ENCODE results near the gene ACTRT2. TPM values are rescaled to one million over a fixed set of nuclear protein-coding genes. Genes with fewer than 3 reads are reported as not detected.

ACTRT2 gene
- total RNA-seq, 1 donor from 2014 or later, result not detected

GRCh38 chr1:3061981-3062615 lies 40.8 kb downstream of the ACTRT2 start:
- intact Hi-C loops (cut with micrococcal nuclease), result no loop called here
- H3K4me3 Mint-ChIP-seq, result no peak overlapping the region
- no peaks in the 10 kb centered on the region for H3K4me1 Mint-ChIP-seq
- no peak for DNase-seq
- H3K27ac Mint-ChIP-seq, result no peak overlapping the region
- H3K27me3 Mint-ChIP-seq, result peaks cover 6% of the 10 kb centered on the region
- H3K9me3 Mint-ChIP-seq, result no peaks in the 10 kb centered on the region
- H3K36me3 Mint-ChIP-seq (ENCODE audit: low read depth), result no peaks in the 10 kb centered on the region

- DNase-seq, result no peak
- Mint-ChIP-seq H3K4me1 (no peaks in the 10 kb centered on the region), H3K27ac (no peak overlapping the region), H3K27me3 (peaks cover 9% of the 10 kb centered on the region), H3K4me3 (no peak overlapping the region), H3K9me3 (no peaks in the 10 kb centered on the region), H3K36me3 (ENCODE audit: low read depth) (no peaks in the 10 kb centered on the region)
- intact Hi-C loops (cut with micrococcal nuclease), result no loop called here
Measured at GRCh38 chr1:3062616-3063378, 41.5 kb downstream of the ACTRT2 start.

DNA sequence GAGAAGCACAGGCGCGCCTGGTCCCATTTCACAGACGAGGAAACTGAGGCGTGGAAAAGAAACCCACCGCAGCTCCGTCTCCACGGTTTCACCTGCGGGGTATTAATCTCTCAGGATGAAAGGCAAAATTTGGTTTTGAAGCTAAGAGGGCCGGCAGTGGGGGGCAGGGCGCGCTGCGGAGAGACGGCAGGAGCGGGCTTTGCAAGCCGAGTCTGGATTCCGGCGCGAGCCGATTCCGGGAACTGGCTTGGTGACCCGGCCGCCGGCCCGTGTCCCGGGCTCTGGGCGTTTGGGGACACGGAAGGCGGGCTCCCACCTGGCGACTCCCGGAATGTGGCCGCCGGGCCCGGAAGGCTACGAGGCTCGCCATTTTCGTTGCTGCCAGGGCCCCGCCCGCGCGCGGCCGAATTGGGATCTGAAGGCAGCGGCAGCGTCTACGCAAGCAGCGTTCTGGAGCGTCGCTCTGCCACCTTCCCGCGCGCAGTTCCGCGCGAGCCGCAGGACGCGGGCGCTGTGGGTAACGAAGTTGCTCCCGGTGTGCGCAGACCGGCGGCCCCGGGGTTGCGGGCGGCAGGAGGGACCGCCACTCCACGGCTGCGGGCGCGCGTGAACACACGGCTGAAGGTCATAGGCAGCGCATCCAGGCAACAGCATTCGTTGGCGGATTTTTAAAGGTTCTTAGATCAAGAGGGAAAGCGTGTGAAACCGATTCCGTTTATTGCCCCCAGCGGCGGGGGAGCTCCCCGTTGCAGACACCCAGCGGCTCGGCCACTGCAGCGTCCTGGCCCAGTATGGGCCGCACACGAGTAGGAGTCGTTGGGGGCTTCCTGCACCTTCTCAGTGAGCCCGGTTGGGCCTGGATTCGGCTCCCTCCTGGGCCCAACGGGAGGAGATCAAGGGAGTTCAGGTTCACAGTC lies 42.4 kb downstream of the ACTRT2 start:
- no peak overlapping the region for H3K27ac Mint-ChIP-seq
- H3K9me3 Mint-ChIP-seq, result no peaks in the 10 kb centered on the region
- intact Hi-C loops (cut with micrococcal nuclease), result no loop called here
- peaks cover 9% of the 10 kb centered on the region for H3K27me3 Mint-ChIP-seq
- DNase-seq, result no peak
- H3K4me1 Mint-ChIP-seq, result no peaks in the 10 kb centered on the region
- no peak overlapping the region for H3K4me3 Mint-ChIP-seq
- no peaks in the 10 kb centered on the region for H3K36me3 Mint-ChIP-seq (ENCODE audit: low read depth)

DNA sequence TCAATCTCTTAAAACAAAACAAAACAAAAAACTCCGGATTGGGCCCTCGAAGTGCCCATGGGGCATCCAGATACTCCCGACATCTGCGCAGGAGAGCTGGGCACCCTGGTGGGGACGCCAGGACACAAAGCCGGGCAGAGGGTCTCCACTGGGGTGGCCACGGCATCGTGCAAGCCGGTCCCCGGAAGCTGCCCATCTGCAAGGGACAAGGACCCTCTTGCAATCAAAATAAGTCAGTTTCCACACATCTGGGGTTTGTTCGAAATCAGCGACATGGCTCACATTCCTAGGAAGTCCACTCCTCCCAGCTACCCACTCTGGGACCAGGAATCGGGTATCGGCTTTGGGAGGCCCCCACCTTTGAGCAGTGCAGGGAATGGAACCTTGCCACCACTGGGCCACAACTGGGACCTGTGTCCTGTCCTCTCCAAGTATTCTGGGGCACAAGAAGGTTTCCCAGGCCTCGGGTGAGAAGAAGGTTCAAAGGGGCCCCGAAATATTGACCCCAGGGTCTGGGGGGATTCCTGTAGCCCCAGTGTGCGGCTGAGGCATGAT lies 43.1 kb downstream of the ACTRT2 start:
- intact Hi-C loops (cut with micrococcal nuclease), result no loop called here
- Mint-ChIP-seq H3K9me3 (no peaks in the 10 kb centered on the region), H3K36me3 (ENCODE audit: low read depth) (no peaks in the 10 kb centered on the region), H3K27me3 (peaks cover 11% of the 10 kb centered on the region), H3K4me1 (peaks cover 2% of the 10 kb centered on the region), H3K4me3 (no peak overlapping the region), H3K27ac (no peak overlapping the region)
- no peak for DNase-seq

- Mint-ChIP-seq H3K27ac (no peak overlapping the region), H3K27me3 (peaks cover 11% of the 10 kb centered on the region), H3K4me3 (no peak overlapping the region), H3K4me1 (peaks cover 2% of the 10 kb centered on the region), H3K9me3 (no peaks in the 10 kb centered on the region), H3K36me3 (ENCODE audit: low read depth) (no peaks in the 10 kb centered on the region)
- DNase-seq, result no peak
- intact Hi-C loops (cut with micrococcal nuclease), result no loop called here
Measured at GRCh38 chr1:3064901-3065300, 43.6 kb downstream of the ACTRT2 start.

GRCh38 chr1:3065396-3065795 lies 44.1 kb downstream of the ACTRT2 start:
- peaks cover 11% of the 10 kb centered on the region for H3K27me3 Mint-ChIP-seq

GRCh38 chr1:3065797-3066196 lies 44.5 kb downstream of the ACTRT2 start:
- Mint-ChIP-seq H3K27ac (no peak overlapping the region), H3K36me3 (ENCODE audit: low read depth) (no peaks in the 10 kb centered on the region), H3K4me1 (peaks cover 2% of the 10 kb centered on the region), H3K27me3 (peaks cover 11% of the 10 kb centered on the region), H3K9me3 (no peaks in the 10 kb centered on the region), H3K4me3 (no peak overlapping the region)
- no peak for DNase-seq
- intact Hi-C loops (cut with micrococcal nuclease), result no loop called here

More at GRCh38 chr1:3065396-3065795, 44.1 kb downstream of the ACTRT2 start:
- no peaks in the 10 kb centered on the region for H3K36me3 Mint-ChIP-seq (ENCODE audit: low read depth)
- no peak overlapping the region for H3K27ac Mint-ChIP-seq
- no peak for DNase-seq
- no peaks in the 10 kb centered on the region for H3K9me3 Mint-ChIP-seq
- peaks cover 2% of the 10 kb centered on the region for H3K4me1 Mint-ChIP-seq
- intact Hi-C loops (cut with micrococcal nuclease), result no loop called here
- H3K4me3 Mint-ChIP-seq, result no peak overlapping the region

GRCh38 chr1:3066250-3066711 lies 45.0 kb downstream of the ACTRT2 start:
- Mint-ChIP-seq H3K4me3 (no peak overlapping the region), H3K9me3 (no peaks in the 10 kb centered on the region), H3K27ac (no peak overlapping the region), H3K36me3 (ENCODE audit: low read depth) (no peaks in the 10 kb centered on the region), H3K4me1 (peaks cover 2% of the 10 kb centered on the region), H3K27me3 (peaks cover 13% of the 10 kb centered on the region)
- intact Hi-C loops (cut with micrococcal nuclease), result no loop called here
- DNase-seq, result no peak

DNA sequence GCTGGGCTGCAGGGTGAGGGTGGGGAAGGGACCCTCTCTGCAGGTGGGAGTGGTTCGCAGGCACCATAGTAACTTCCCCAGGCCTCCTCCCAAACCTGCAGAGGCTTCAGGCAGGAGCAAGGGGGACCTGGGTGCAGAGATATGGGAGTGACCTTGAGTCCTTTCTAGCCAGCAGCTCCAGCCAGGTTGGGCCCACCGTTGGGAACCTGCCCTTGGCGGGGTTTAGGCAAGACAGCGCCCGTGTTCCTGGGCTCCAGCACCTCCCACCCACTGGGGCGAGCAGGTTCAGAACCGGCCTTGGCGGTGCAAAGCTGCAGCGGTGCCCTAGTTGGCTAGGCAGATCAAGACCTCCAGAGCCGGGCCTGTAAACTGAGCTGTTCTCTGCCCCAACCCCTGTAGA lies 45.6 kb downstream of the ACTRT2 start:
- no peaks in the 10 kb centered on the region for H3K9me3 Mint-ChIP-seq
- peaks cover 17% of the 10 kb centered on the region for H3K27me3 Mint-ChIP-seq
- H3K4me1 Mint-ChIP-seq, result peaks cover 2% of the 10 kb centered on the region
- no peaks in the 10 kb centered on the region for H3K36me3 Mint-ChIP-seq (ENCODE audit: low read depth)
- intact Hi-C loops (cut with micrococcal nuclease), result no loop called here
- no peak for DNase-seq
- H3K4me3 Mint-ChIP-seq, result no peak overlapping the region
- no peak overlapping the region for H3K27ac Mint-ChIP-seq

- intact Hi-C loops (cut with micrococcal nuclease), result no loop called here
- Mint-ChIP-seq H3K27ac (no peak overlapping the region), H3K4me3 (no peak overlapping the region), H3K9me3 (no peaks in the 10 kb centered on the region), H3K27me3 (peaks cover 21% of the 10 kb centered on the region), H3K4me1 (peaks cover 2% of the 10 kb centered on the region), H3K36me3 (ENCODE audit: low read depth) (no peaks in the 10 kb centered on the region)
- DNase-seq, result no peak
Measured at GRCh38 chr1:3067301-3067670, 46.0 kb downstream of the ACTRT2 start.

GRCh38 chr1:3067671-3068563 lies 46.6 kb downstream of the ACTRT2 start:
- DNase-seq, result no peak
- H3K27ac Mint-ChIP-seq, result no peak overlapping the region
- no peaks in the 10 kb centered on the region for H3K9me3 Mint-ChIP-seq
- H3K4me1 Mint-ChIP-seq, result peaks cover 2% of the 10 kb centered on the region
- intact Hi-C loops (cut with micrococcal nuclease), result no loop called here
- no peak overlapping the region for H3K4me3 Mint-ChIP-seq
- peaks cover 22% of the 10 kb centered on the region for H3K27me3 Mint-ChIP-seq
- H3K36me3 Mint-ChIP-seq (ENCODE audit: low read depth), result no peaks in the 10 kb centered on the region

DNA sequence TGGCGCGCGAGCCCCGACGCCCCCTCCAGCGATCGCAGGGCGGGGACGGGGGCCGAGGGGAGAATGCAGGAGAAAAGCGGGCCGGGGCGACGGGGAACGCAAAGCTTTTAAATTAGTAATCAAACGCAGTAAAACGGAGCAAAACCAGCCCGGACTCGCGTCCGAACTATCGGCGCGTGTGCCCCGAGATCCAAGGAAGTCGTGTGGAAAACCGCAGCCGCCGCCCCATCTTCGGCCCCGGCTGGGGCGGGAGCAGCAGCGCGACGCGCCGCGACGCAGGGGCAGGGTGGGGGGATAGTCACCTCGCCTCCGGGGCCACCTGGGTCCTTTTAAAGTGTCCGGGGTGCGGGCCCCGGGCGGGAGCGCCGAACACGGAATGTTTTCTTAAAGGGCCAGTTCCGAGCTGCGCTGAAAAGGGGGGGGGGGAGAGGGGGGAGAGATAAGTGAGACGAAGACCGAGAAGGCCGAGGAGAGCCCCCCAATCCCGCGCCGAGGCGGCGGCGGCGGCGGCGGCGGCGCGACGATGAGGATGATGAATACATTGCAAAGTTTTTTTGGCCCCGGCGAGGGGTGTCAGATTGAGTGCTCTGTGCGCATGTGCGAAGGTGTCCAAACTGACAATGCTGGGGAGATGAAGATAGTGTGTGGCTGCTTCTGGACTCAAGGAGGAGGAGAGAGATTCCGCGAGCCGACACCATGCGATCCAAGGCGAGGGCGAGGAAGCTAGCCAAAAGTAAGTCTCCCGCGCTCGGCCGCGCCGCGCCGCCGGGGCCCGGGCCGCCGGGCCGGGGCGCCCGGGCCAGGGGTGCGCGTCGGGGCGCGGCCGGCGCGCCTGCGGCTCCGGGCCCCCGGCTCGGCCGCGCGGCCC lies 47.5 kb downstream of the ACTRT2 start, which contains the start of gene PRDM16:
Gene PRDM16 (plus strand): TSS at position 640 of the 868 bp plus-strand sequence. CDS start 57 bp downstream, at position 697.
- H3K4me3 Mint-ChIP-seq, result peak within 1 kb of the TSS; percentile 79
- H3K9me3 Mint-ChIP-seq, result no peaks in the 10 kb centered on the region
- H3K36me3 Mint-ChIP-seq (ENCODE audit: low read depth), result no peaks in the 10 kb centered on the region
- DNase-seq, result peak; percentile 62
- H3K27me3 Mint-ChIP-seq, result peaks cover 22% of the 10 kb centered on the region
- peaks cover 2% of the 10 kb centered on the region for H3K4me1 Mint-ChIP-seq
- intact Hi-C loops (cut with micrococcal nuclease), result no loop called here
- H3K27ac Mint-ChIP-seq, result no peak within 1 kb of the TSS

Data from activated CD4-positive, alpha-beta T cell treated with anti-CD3 and anti-CD28 coated beads, Interleukin-2, amount 10 ng/mL, durations not matched to agents 24 days and 14 days (primary cell).